Measurements from ENCODE around the gene BEGAIN. TPM values are rescaled to one million over a fixed set of nuclear protein-coding genes. Genes with fewer than 3 reads are reported as not detected.

BEGAIN gene
- total RNA-seq, 1 experiment from 2014 or later = 0.54 TPM

- no peaks in the 10 kb centered on the region for H3K36me3 ChIP-seq (ENCODE audit: control insufficient read depth, insufficient read depth, low read length)
- no peak overlapping the region for H3K4me3 Mint-ChIP-seq (ENCODE audit: unreplicated experiment)
- no TSS peak for BruUV-seq (replicated peaks)
- no peaks in the 10 kb centered on the region for H3K4me1 ChIP-seq
- H3K4me3 ChIP-seq (ENCODE audit: low read depth, low read length) = no peak overlapping the region
- intact Hi-C loops (cut with micrococcal nuclease; ENCODE audit: unreplicated experiment) = no loop called here
- TF ChIP-seq CTCF (IDR thresholded peaks at IDR 0.05; ENCODE audit: insufficient read depth in 1 of 2, low read depth in 1 of 2, low read length in 1 of 2, severe bottlenecking in 1 of 2, unreplicated experiment in 1 of 2) = no peak
- POLR2A ChIA-PET = interaction anchor here (0.6 kb wide), 1 partner anchor 105 kb away, joined by 4 read pairs; no protein-coding TSS in a partner anchor
- no peak overlapping the region for H3K27ac Mint-ChIP-seq (ENCODE audit: unreplicated experiment)
- peaks cover 12% of the 10 kb centered on the region for H3K27me3 Mint-ChIP-seq (ENCODE audit: insufficient read depth, unreplicated experiment)
- H3K4me1 Mint-ChIP-seq (ENCODE audit: low read depth, unreplicated experiment) = no peaks in the 10 kb centered on the region
- H3K9me3 Mint-ChIP-seq (ENCODE audit: unreplicated experiment) = no peaks in the 10 kb centered on the region
- no peaks in the 10 kb centered on the region for H3K9me3 ChIP-seq
- no peaks in the 10 kb centered on the region for H3K36me3 Mint-ChIP-seq (ENCODE audit: insufficient read depth, unreplicated experiment)
- no peaks in the 10 kb centered on the region for H3K27me3 ChIP-seq (replicated peaks; ENCODE audit: control insufficient read depth, insufficient read depth, low read length)
- no peak for DNase-seq
- CTCF ChIA-PET = no interaction called here
Observed at GRCh38 chr14:100573757-100574641, 13.2 kb downstream of the BEGAIN start.

- Mint-ChIP-seq H3K9me3 (ENCODE audit: unreplicated experiment) (no peaks in the 10 kb centered on the region), H3K27ac (ENCODE audit: unreplicated experiment) (no peak overlapping the region), H3K27me3 (ENCODE audit: insufficient read depth, unreplicated experiment) (peaks cover 12% of the 10 kb centered on the region), H3K36me3 (ENCODE audit: insufficient read depth, unreplicated experiment) (no peaks in the 10 kb centered on the region), H3K4me1 (ENCODE audit: low read depth, unreplicated experiment) (no peaks in the 10 kb centered on the region), H3K4me3 (ENCODE audit: unreplicated experiment) (no peak overlapping the region)
- no peak for TF ChIP-seq CTCF (IDR thresholded peaks at IDR 0.05; ENCODE audit: insufficient read depth in 1 of 2, low read depth in 1 of 2, low read length in 1 of 2, severe bottlenecking in 1 of 2, unreplicated experiment in 1 of 2)
- CTCF ChIA-PET = no interaction called here
- H3K36me3 ChIP-seq (ENCODE audit: control insufficient read depth, insufficient read depth, low read length) = no peaks in the 10 kb centered on the region
- no peak overlapping the region for H3K4me3 ChIP-seq (ENCODE audit: low read depth, low read length)
- DNase-seq = no peak
- intact Hi-C loops (cut with micrococcal nuclease; ENCODE audit: unreplicated experiment) = no loop called here
- POLR2A ChIA-PET = no interaction called here
- BruUV-seq (replicated peaks) = no TSS peak
- no peaks in the 10 kb centered on the region for H3K4me1 ChIP-seq
- no peaks in the 10 kb centered on the region for H3K9me3 ChIP-seq
- no peaks in the 10 kb centered on the region; the same call in 1 of the 2 replicates for H3K27me3 ChIP-seq (replicated peaks; ENCODE audit: control insufficient read depth, insufficient read depth, low read length)
Observed at GRCh38 chr14:100573002-100573756, 14.0 kb downstream of the BEGAIN start.

GRCh38 chr14:100572543-100572942 is 14.7 kb downstream of the BEGAIN start:
- intact Hi-C loops (cut with micrococcal nuclease; ENCODE audit: unreplicated experiment) = no loop called here
- ChIA-PET POLR2A (no interaction called here), CTCF (no interaction called here)
- DNase-seq = no peak
- no peak overlapping the region for H3K4me3 Mint-ChIP-seq (ENCODE audit: unreplicated experiment)
- H3K27me3 ChIP-seq (replicated peaks; ENCODE audit: control insufficient read depth, insufficient read depth, low read length) = no peaks in the 10 kb centered on the region; the same call in 1 of the 2 replicates
- no peaks in the 10 kb centered on the region for H3K36me3 Mint-ChIP-seq (ENCODE audit: insufficient read depth, unreplicated experiment)
- H3K4me1 ChIP-seq = no peaks in the 10 kb centered on the region
- no peak overlapping the region for H3K4me3 ChIP-seq (ENCODE audit: low read depth, low read length)
- no peaks in the 10 kb centered on the region for H3K4me1 Mint-ChIP-seq (ENCODE audit: low read depth, unreplicated experiment)
- H3K9me3 ChIP-seq = no peaks in the 10 kb centered on the region
- TF ChIP-seq CTCF (IDR thresholded peaks at IDR 0.05; ENCODE audit: insufficient read depth in 1 of 2, low read depth in 1 of 2, low read length in 1 of 2, severe bottlenecking in 1 of 2, unreplicated experiment in 1 of 2) = no peak
- no peak overlapping the region for H3K27ac Mint-ChIP-seq (ENCODE audit: unreplicated experiment)
- BruUV-seq (replicated peaks) = no TSS peak
- H3K36me3 ChIP-seq (ENCODE audit: control insufficient read depth, insufficient read depth, low read length) = no peaks in the 10 kb centered on the region
- H3K27me3 Mint-ChIP-seq (ENCODE audit: insufficient read depth, unreplicated experiment) = peaks cover 12% of the 10 kb centered on the region
- no peaks in the 10 kb centered on the region for H3K9me3 Mint-ChIP-seq (ENCODE audit: unreplicated experiment)
